GM18511 (cell line): ENCODE results near the gene HHATL.

Experiments used
- ATAC-seq: cut with Tn5 transposase; IDR thresholded peaks from one replicate; pipeline ENCODE4 v1.9.1; 2021; ENCODE audit warnings: mild to moderate bottlenecking, moderate library complexity; ENCODE audit not compliant: unreplicated experiment

The HHATL gene

GRCh38 chr3:42685891-42686820 is 16.4 kb downstream of the HHATL start:
- no peak for ATAC-seq

GRCh38 chr3:42685363-42685881 is 17.2 kb downstream of the HHATL start, which contains the start of gene KLHL40:
TSS of gene KLHL40 (plus strand) at chr3:42685537. CDS start at chr3:42685619, 82 bp downstream.
- no peak for ATAC-seq

- no peak for ATAC-seq
These were observed 17.8 kb downstream of the HHATL start for GRCh38 chr3:42684632-42685362.

- ATAC-seq, result no peak
These were observed 18.6 kb downstream of the HHATL start for GRCh38 chr3:42683875-42684598.

- ATAC-seq, result no peak
These were observed 20.1 kb downstream of the HHATL start for GRCh38 chr3:42682301-42683070.

GRCh38 chr3:42681361-42682038 is 21.1 kb downstream of the HHATL start:
- ATAC-seq, result no peak

GRCh38 chr3:42680806-42681205 is 21.8 kb downstream of the HHATL start:
- no peak for ATAC-seq

- ATAC-seq, result no peak
These were observed 22.3 kb downstream of the HHATL start for GRCh38 chr3:42680271-42680670.

GRCh38 chr3:42678447-42678846 is 24.2 kb downstream of the HHATL start:
- no peak for ATAC-seq

- no peak for ATAC-seq
These were observed 26.7 kb downstream of the HHATL start for GRCh38 chr3:42675909-42676308.

GRCh38 chr3:42674146-42674545 is 28.5 kb downstream of the HHATL start:
- ATAC-seq, result no peak

- ATAC-seq, result no peak
These were observed 29.5 kb downstream of the HHATL start for GRCh38 chr3:42673082-42673481.

- no peak for ATAC-seq
These were observed 30.1 kb downstream of the HHATL start for GRCh38 chr3:42672515-42672914.

- ATAC-seq, result no peak
These were observed 31.9 kb downstream of the HHATL start for GRCh38 chr3:42670670-42671069.

GRCh38 chr3:42670051-42670576 is 32.5 kb downstream of the HHATL start:
- ATAC-seq, result no peak

- no peak for ATAC-seq
These were observed 33.8 kb downstream of the HHATL start for GRCh38 chr3:42668793-42669217.

- no peak for ATAC-seq
These were observed 34.2 kb downstream of the HHATL start for GRCh38 chr3:42668413-42668760.

- no peak for ATAC-seq
These were observed 34.8 kb downstream of the HHATL start for GRCh38 chr3:42667523-42668412.
